Upper lobe of left lung (tissue), 4 donors: ENCODE measurements around the gene TMEM37.

Experiments
- CTCF ChIP-seq, 6 experiments: fragments of 450-650 bp in 4 of 6; fragments of 200-600 bp in 2 of 6; sonication (generic) in 2 of 6; IDR thresholded peaks; one replicate each; pipeline ENCODE4 v1.5.1; 2016 to 2019; ENCODE audit warnings: antibody characterized with exemption in 6 of 6
- EP300 ChIP-seq, 4 donors: sonication (generic); formaldehyde crosslinking; IDR thresholded peaks; one replicate each; pipeline ENCODE4 v1.5.1; 2017; ENCODE audit warnings: antibody characterized with exemption in 4 of 4, control low read depth in 2 of 4

DNA sequence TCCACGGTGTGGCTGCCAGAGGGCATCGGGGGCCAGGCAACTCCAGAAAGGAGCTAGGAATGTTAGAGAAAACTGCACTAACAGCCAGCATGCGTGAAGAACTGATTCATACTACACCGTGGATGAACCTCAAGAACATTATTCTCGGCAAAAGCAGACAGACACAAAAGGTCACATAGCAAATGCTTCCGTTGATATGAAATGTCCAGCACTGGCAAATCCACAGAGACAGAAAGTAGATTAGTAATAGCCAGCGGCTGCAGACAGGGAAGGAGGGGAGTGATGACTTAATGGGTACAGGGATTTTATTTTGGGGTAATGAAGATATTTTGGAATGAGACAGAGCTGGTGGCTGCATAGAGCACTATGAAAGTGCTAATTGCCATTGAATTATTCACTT, 55.2 kb downstream of the TMEM37 start:
- TF ChIP-seq EP300 (IDR thresholded peaks at IDR 0.05): no peak
- TF ChIP-seq CTCF (IDR thresholded peaks at IDR 0.05): no peak
